ENCODE measurements around the gene H3-3A. TPM values are rescaled to one million over a fixed set of nuclear protein-coding genes. Genes with fewer than 3 reads are reported as not detected.

Gene H3-3A
- total RNA-seq, 2 donors from 2014 or later, result 226 to 258 TPM

- Histone ChIP-seq H3K27ac (peak overlapping the region; percentile 93 to 97), H3K4me3 (no peak overlapping the region), H3K4me1 (ENCODE audit: control insufficient read depth in 1 of 2, low read depth in 2 of 2) (peaks cover 26 to 38% of the 10 kb centered on the region in 2 donors), H3K36me3 (no peaks in the 10 kb centered on the region), H3K27me3 (replicated peaks; ENCODE audit: insufficient read depth) (no peaks in the 10 kb centered on the region), H3K9me3 (no peaks in the 10 kb centered on the region)
- DNase-seq (ENCODE audit: low spot score) (no peak), ATAC-seq (ENCODE audit: insufficient number of reproducible peaks, low FRiP score, low read depth) (no peak)
- TF ChIP-seq, protein P1, sequence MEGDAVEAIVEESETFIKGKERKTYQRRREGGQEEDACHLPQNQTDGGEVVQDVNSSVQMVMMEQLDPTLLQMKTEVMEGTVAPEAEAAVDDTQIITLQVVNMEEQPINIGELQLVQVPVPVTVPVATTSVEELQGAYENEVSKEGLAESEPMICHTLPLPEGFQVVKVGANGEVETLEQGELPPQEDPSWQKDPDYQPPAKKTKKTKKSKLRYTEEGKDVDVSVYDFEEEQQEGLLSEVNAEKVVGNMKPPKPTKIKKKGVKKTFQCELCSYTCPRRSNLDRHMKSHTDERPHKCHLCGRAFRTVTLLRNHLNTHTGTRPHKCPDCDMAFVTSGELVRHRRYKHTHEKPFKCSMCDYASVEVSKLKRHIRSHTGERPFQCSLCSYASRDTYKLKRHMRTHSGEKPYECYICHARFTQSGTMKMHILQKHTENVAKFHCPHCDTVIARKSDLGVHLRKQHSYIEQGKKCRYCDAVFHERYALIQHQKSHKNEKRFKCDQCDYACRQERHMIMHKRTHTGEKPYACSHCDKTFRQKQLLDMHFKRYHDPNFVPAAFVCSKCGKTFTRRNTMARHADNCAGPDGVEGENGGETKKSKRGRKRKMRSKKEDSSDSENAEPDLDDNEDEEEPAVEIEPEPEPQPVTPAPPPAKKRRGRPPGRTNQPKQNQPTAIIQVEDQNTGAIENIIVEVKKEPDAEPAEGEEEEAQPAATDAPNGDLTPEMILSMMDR (IDR thresholded peaks at IDR 0.05), result no peak
These were observed 45.2 kb downstream of the H3-3A start for GRCh38 chr1:226107471-226108460.

GRCh38 chr1:226108935-226109828 is 46.7 kb downstream of the H3-3A start:
- peak overlapping the region; percentile 93 to 97 for H3K27ac ChIP-seq
- no peaks in the 10 kb centered on the region for H3K36me3 ChIP-seq
- H3K4me1 ChIP-seq (ENCODE audit: control insufficient read depth in 1 of 2, low read depth in 2 of 2), result peaks cover 27 to 49% of the 10 kb centered on the region in 2 donors
- H3K9me3 ChIP-seq, result no peaks in the 10 kb centered on the region
- ATAC-seq (ENCODE audit: insufficient number of reproducible peaks, low FRiP score, low read depth), result peak; percentile 33
- TF ChIP-seq, protein P1 (IDR thresholded peaks at IDR 0.05), result no peak
- DNase-seq (ENCODE audit: low spot score), result no peak
- H3K27me3 ChIP-seq (replicated peaks; ENCODE audit: insufficient read depth), result no peaks in the 10 kb centered on the region
- peak overlapping the region; percentile 77 for H3K4me3 ChIP-seq

DNA sequence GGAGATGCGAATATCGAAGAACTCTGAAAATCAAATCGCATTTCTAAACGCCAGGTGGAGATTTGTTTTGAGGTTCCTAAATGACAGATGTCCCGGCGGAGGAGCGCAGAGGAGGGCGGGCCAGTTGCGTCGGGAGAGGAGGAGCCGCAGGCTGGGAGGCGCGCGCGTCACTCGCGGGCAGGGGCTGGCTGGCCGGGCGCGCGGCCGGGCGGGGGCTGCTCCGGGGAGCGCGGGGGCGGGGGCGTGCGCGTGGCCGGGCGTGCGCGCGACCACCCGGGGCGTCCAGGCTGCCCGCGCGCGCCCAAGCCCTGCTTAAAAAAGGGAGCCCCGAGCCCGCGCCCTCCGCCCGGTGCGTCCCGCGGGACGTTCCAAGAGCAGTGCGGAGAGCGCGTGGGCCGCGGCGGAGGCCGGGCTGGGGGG is 47.3 kb downstream of the H3-3A start:
- no peaks in the 10 kb centered on the region for H3K27me3 ChIP-seq (replicated peaks; ENCODE audit: insufficient read depth)
- DNase-seq (ENCODE audit: low spot score) (peak; percentile 44), ATAC-seq (ENCODE audit: insufficient number of reproducible peaks, low FRiP score, low read depth) (peak; percentile 74)
- TF ChIP-seq, protein P1 (IDR thresholded peaks at IDR 0.05), result no peak
- peak overlapping the region; percentile 93 to 97 for H3K27ac ChIP-seq
- peaks cover 27 to 49% of the 10 kb centered on the region in 2 donors for H3K4me1 ChIP-seq (ENCODE audit: control insufficient read depth in 1 of 2, low read depth in 2 of 2)
- no peaks in the 10 kb centered on the region for H3K9me3 ChIP-seq
- peak overlapping the region; percentile 77 for H3K4me3 ChIP-seq
- H3K36me3 ChIP-seq, result no peaks in the 10 kb centered on the region

- peak; percentile 50 for DNase-seq (ENCODE audit: low spot score)
- Histone ChIP-seq H3K27me3 (replicated peaks; ENCODE audit: insufficient read depth) (no peaks in the 10 kb centered on the region), H3K4me1 (ENCODE audit: control insufficient read depth in 1 of 2, low read depth in 2 of 2) (peaks cover 27 to 49% of the 10 kb centered on the region in 2 donors), H3K9me3 (no peaks in the 10 kb centered on the region), H3K4me3 (peak overlapping the region; percentile 77), H3K27ac (peak overlapping the region; percentile 93 to 97), H3K36me3 (no peaks in the 10 kb centered on the region)
- ATAC-seq (ENCODE audit: insufficient number of reproducible peaks, low FRiP score, low read depth), result peak; percentile 74
- TF ChIP-seq, protein P1 (IDR thresholded peaks at IDR 0.05), result no peak
These were observed 48.0 kb downstream of the H3-3A start for GRCh38 chr1:226110249-226111097.
